Measurements from ENCODE around the gene GATAD2B.
A peak's percentile ranks its signal among the peaks of the same experiment; 100 is the strongest.

The GATAD2B gene

DNA sequence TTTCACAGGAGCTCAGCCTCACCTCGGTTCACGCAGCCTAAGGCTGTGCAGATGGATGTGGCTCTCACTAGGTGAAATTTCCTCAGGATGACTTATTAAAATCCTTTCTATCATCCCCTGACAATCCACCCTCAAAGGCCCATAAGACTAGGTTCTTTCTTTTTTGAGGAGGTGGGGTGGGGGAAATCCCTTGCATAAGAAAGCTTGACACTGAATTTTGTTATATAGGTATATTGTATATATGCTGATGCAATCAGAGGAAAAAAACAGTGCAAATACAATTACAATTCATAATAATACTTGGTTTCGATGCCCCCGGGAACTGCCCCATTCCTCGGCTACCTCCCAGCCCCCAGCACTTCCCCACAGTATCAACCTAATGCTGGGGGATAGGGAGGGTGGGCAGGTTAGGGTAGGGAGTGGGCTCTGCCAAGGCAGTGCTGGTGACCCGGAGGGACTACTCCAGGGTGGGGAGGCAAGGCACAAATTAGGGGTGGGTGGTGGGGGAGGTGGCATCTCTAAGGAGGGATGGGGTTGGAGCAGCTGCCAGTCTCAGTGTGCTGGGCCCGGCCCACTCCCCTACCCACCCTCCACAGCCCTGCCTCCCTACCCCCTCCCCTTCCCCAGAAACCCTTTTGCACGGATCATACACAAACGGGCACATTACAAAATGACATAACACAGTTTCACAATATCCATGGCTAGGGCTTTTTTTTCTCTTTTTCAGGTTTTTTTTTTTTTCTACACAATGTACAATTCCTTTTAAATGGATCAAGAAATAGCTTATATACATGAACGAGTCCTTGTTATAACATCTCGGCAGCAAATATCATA is 116.7 kb downstream of the GATAD2B start:
- peak overlapping the region; percentile 71 to 75 for H3K4me3 Mint-ChIP-seq
- peak; percentile 52 to 54 for DNase-seq
- peak overlapping the region; percentile 96 to 99 for H3K27ac Mint-ChIP-seq
- H3K4me1 Mint-ChIP-seq = peaks cover 64% of the 10 kb centered on the region
- peak; percentile 68 for ATAC-seq
- H3K27me3 Mint-ChIP-seq = no peaks in the 10 kb centered on the region
- H3K9me3 Mint-ChIP-seq = peaks cover 0 to 10% of the 10 kb centered on the region in 2 donors

DNA sequence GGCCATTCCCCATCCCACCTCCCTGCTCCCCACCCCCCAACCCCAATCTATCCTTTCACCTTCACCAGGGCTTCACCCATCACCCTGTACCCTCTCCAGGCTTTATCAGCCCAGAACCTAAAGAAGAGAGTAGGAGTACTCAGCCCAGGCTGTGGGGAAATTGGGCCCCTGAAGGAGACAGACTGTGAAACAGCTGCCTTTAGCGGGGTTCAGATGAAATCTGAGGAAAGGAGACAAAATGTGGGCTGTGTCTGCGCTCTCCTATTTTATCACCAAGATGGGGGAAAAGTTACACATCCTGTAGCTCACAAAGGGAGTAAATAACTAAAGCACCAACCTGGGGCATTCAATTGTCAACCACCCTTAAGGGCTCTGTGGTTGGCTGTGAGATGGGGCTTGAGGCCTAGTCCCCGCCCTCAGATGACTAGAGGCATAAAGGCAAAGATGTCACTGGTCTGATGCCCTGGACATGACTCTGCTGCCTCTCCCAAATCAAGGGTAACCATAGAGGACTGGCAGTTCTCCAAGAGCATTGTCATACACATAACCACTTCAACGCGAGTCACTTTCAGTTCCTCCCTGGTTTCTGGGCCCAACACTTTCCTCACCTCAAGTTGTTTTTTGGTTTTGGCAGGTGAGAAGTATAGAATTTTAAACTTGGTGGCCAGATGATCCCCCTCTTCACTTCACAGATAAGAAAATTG is 117.6 kb downstream of the GATAD2B start:
- DNase-seq = peak; percentile 87 to 93
- H3K27ac Mint-ChIP-seq = peak overlapping the region; percentile 96 to 99
- ATAC-seq = peak; percentile 97
- peaks cover 0 to 10% of the 10 kb centered on the region in 2 donors for H3K9me3 Mint-ChIP-seq
- H3K4me3 Mint-ChIP-seq = peak overlapping the region; percentile 71 to 75
- H3K4me1 Mint-ChIP-seq = peaks cover 69% of the 10 kb centered on the region
- no peaks in the 10 kb centered on the region for H3K27me3 Mint-ChIP-seq

DNA sequence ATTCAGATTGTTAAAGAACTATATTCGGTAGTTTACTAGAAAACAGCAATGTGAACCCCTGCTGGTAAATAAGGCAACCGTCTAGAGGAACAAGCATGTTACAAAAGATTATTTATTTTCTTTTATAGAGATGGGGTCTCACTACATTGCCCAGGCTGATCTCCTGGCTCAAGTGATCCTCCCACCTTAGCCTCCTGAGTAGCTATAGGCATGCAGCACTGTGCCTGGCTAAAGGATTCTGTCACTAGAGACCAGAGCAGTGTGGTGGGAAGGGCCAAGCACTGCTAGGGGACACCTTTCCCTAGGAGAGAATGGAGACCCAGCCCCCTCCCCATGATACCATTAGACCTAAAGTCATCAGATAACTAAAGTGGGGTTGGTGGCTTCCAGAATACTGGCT is 118.7 kb downstream of the GATAD2B start:
- Mint-ChIP-seq H3K4me3 (peak overlapping the region; percentile 40 to 62), H3K27me3 (no peaks in the 10 kb centered on the region), H3K27ac (peak overlapping the region; percentile 1 to 85), H3K9me3 (peaks cover 0 to 10% of the 10 kb centered on the region in 2 donors), H3K4me1 (peaks cover 69% of the 10 kb centered on the region)
- ATAC-seq = no peak
- no peak for DNase-seq

DNA sequence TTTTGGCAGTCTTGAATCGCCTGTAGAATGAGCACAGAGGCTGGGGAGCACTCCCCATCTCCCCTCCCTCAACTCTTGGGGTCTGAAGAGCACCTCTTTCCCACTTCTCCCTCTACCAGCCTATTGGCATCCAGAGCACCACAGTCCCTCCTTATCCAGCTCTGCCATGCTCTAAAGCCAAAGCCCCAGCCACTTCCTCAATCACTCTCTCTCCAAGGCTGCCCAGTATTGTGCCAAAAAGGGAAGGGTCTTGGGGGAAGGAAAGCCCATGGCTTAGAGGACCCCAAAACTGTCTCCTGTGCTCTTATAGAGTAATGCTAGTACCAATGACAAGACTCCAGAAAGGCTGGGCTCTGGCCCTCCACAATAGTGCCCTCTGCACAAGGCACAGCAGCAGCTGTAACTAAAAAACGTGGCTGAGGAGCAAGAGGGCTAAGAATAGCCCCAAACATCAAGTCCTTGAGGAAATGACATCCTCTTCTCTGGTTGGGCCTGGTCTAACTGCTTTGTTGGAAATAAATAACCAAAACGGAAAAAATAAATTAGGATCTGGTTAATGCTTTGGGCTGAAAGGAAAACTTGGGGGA is 119.2 kb downstream of the GATAD2B start:
- ATAC-seq = no peak
- Mint-ChIP-seq H3K27me3 (no peaks in the 10 kb centered on the region), H3K4me3 (no peak overlapping the region), H3K27ac (peak overlapping the region; percentile 1 to 90), H3K4me1 (peaks cover 74% of the 10 kb centered on the region), H3K9me3 (peaks cover 0 to 10% of the 10 kb centered on the region in 2 donors)
- DNase-seq = no peak

- H3K4me1 Mint-ChIP-seq = peaks cover 83% of the 10 kb centered on the region
- H3K27ac Mint-ChIP-seq = peak overlapping the region in 1 of 2 donors; percentile 90
- H3K9me3 Mint-ChIP-seq = peaks cover 0 to 10% of the 10 kb centered on the region in 2 donors
- H3K4me3 Mint-ChIP-seq = no peak overlapping the region
- H3K27me3 Mint-ChIP-seq = no peaks in the 10 kb centered on the region
- ATAC-seq = no peak
- DNase-seq = no peak
Measured at GRCh38 chr1:153801786-153802697, 120.7 kb downstream of the GATAD2B start.

DNA sequence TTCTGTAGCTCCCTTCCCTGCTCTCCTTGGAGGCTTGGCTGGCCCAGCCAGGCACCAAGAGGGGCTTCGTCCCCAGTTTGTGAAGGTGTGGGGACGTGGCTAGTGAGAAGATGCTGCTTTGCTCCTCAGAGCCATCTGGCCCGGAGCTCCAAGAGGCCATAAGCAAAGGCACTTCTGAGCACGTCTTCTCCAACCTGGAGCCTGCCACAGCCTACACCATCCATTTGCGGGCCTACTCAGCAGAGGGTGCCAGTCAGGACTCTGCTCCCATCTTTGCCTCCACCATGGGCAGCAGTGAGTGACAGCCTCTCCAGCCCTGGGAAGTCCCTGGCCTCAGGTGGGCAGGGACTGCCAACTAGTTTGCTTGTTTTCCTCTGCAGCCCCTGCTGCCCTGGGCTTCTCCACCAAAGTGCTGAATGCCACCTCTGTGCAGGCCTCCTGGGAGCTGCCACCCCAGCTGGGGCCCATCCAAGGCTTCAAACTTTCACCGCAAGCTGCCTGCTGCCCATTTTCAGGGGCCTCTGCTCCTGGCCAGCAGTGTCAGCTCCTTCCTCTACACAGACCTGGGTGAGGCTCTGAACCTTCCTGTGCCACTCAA is 121.6 kb downstream of the GATAD2B start:
- ATAC-seq (no peak), DNase-seq (no peak)
- Mint-ChIP-seq H3K27ac (peak overlapping the region in 1 of 2 donors; percentile 90), H3K9me3 (peaks cover 0 to 10% of the 10 kb centered on the region in 2 donors), H3K4me3 (peak overlapping the region in 1 of 2 donors; percentile 19), H3K27me3 (no peaks in the 10 kb centered on the region), H3K4me1 (peaks cover 83% of the 10 kb centered on the region)

DNA sequence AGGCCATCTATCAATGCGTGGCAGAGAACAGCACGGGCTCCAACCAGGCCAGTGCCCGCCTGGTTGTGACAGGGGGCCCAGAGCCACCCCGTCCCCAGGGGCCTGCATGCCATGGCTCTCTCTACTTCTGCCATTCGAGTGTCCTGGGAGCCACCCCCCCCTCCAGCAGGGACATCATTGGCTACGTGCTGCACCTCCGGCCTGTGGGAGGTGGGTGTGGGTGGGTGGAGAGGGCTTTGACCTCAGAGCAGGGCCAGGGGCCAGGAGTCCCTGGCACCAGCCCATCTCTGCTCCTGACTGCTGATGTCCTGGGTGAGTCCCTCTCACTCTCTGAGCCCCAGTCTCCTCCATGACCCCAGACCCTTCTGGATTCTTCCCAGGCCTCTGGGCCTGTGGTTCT is 122.3 kb downstream of the GATAD2B start:
- Mint-ChIP-seq H3K27ac (peak overlapping the region in 1 of 2 donors; percentile 76), H3K4me3 (no peak overlapping the region), H3K4me1 (peaks cover 82% of the 10 kb centered on the region), H3K9me3 (peaks cover 0 to 10% of the 10 kb centered on the region in 2 donors), H3K27me3 (no peaks in the 10 kb centered on the region)
- ATAC-seq (no peak), DNase-seq (no peak)

- Mint-ChIP-seq H3K9me3 (peaks cover 0 to 10% of the 10 kb centered on the region in 2 donors), H3K27me3 (no peaks in the 10 kb centered on the region), H3K27ac (peak overlapping the region in 1 of 2 donors; percentile 95), H3K4me3 (no peak overlapping the region), H3K4me1 (peaks cover 82% of the 10 kb centered on the region)
- DNase-seq (no peak), ATAC-seq (no peak)
Measured at GRCh38 chr1:153799566-153800465, 123.0 kb downstream of the GATAD2B start.

- DNase-seq (no peak), ATAC-seq (no peak)
- peak overlapping the region in 1 of 2 donors; percentile 78 for H3K27ac Mint-ChIP-seq
- H3K4me1 Mint-ChIP-seq = peaks cover 82% of the 10 kb centered on the region
- no peak overlapping the region for H3K4me3 Mint-ChIP-seq
- no peaks in the 10 kb centered on the region for H3K27me3 Mint-ChIP-seq
- H3K9me3 Mint-ChIP-seq = peaks cover 0 to 10% of the 10 kb centered on the region in 2 donors
Measured at GRCh38 chr1:153799016-153799415, 123.8 kb downstream of the GATAD2B start.

GRCh38 chr1:153798468-153798780 is 124.3 kb downstream of the GATAD2B start:
- Mint-ChIP-seq H3K4me1 (peaks cover 79% of the 10 kb centered on the region), H3K27me3 (no peaks in the 10 kb centered on the region), H3K27ac (peak overlapping the region; percentile 75 to 78), H3K4me3 (no peak overlapping the region), H3K9me3 (peaks cover 0 to 6% of the 10 kb centered on the region in 2 donors)
- ATAC-seq = no peak
- DNase-seq = no peak

DNA sequence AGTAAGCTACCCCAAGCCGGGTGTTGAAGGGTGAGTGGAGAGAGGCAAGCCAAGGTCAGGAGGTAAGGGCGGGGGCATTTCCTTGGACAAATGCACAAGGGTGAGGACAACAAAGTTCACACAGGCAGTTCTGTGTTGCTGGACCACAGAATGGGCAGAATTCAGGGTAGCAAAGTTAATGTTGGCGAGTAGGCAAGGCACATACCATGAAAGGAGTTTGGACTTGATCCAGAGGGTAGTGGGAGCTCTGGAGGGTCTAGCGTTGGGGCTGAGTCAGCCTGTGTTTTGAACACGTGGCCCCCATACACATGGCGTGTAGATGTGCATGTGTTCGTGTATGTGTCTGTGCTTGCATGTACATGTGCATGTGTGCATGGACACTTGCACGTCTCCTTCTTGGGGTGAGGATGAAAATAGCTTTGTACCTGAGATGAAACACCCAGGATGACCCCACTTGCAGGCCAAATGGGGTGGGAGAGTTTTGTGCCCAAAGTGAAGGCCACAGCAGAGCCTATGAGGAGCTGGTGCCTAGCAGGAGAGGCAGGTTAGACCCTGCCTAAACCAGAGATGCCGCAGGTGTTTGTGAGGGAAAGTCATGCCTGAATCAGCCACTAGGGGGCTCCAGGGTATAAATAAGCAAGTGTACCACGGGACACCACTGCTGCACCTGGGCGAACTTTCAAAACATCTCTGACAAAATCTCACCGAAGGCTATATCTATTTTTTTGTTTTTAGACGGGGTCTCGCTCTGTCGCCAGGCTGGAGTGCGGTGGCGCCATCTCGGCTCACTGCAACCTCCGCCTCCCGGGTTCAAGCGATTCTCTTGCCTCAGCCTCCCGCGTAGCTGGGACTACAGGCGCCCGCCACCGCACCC is 125.7 kb downstream of the GATAD2B start:
- DNase-seq (peak; percentile 79 to 81), ATAC-seq (peak; percentile 75)
- H3K27me3 Mint-ChIP-seq = no peaks in the 10 kb centered on the region
- peak overlapping the region; percentile 21 to 64 for H3K27ac Mint-ChIP-seq
- peaks cover 81% of the 10 kb centered on the region for H3K4me1 Mint-ChIP-seq
- H3K4me3 Mint-ChIP-seq = peak overlapping the region in 1 of 2 donors; percentile 0
- no peaks in the 10 kb centered on the region for H3K9me3 Mint-ChIP-seq

DNA sequence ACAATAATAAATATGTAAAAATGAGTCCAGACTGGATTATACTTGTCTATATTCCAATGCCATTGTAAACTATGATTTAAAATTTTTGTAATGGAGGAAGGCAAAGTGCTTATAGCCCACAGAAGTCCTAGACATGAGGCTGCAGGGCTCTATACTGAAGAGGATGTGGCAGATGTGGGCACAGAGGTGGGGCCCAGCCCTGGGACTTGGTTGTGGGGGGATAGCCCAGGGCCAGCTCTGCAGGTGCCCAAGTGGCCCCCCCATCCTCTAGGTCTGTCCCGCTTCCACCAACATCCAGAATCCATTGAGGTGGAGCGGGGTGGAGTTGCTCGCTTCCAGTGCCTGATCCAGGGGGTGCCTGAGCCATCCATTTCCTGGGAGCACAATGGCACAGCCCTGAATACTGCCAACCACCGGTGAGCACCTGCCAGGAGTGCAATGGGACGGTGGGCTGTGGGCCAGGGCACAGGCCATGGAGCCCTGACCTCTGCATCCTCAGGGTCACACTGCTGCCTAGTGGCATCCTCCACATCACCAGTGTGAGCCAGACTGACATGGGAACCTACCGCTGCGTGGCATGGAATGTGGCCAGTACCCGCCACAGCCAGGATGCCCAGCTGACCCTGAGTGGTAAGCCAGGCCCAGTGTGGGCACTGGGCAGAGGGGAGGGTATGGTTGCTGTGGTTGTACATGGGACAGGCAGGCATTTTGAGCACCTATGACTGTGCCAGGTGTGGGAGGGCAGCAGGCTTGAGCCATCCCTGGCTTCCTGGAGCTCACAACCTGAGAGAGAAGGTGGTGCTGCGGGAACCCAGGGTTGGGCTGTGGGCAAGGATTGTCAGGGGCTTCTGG is 126.6 kb downstream of the GATAD2B start:
- ATAC-seq = no peak
- Mint-ChIP-seq H3K27me3 (no peaks in the 10 kb centered on the region), H3K9me3 (no peaks in the 10 kb centered on the region), H3K27ac (peak overlapping the region; percentile 21 to 64), H3K4me3 (peak overlapping the region in 1 of 2 donors; percentile 0), H3K4me1 (peaks cover 81% of the 10 kb centered on the region)
- no peak for DNase-seq
